ENCODE results near the gene HOXD8.
A peak's percentile ranks its signal among the peaks of the same experiment; 100 is the strongest.

The HOXD8 gene

GRCh38 chr2:176140513-176141317 lies 11.2 kb downstream of the HOXD8 start (continued):
- TF ChIP-seq ZNF449 (tag by site-specific recombination; IDR thresholded peaks at IDR 0.05), result no peak
- TF ChIP-seq TCF7L2 (IDR thresholded peaks at IDR 0.05; ENCODE audit: borderline replicate concordance, low read depth, low read length), result no peak
- TF ChIP-seq SP2 (tag by site-specific recombination; IDR thresholded peaks at IDR 0.05), result peak; percentile 38
- no peak for TF ChIP-seq ZNF48 (tag by site-specific recombination; IDR thresholded peaks at IDR 0.05)
- TF ChIP-seq ZNF169 (tag by site-specific recombination; IDR thresholded peaks at IDR 0.05), result no peak
- no peak for TF ChIP-seq PRDM4 (tag by site-specific recombination; IDR thresholded peaks at IDR 0.05)
- no peak for TF ChIP-seq ZBTB21 (tag by site-specific recombination; IDR thresholded peaks at IDR 0.05)
- TF ChIP-seq ZSCAN5A (tag by site-specific recombination; IDR thresholded peaks at IDR 0.05), result no peak
- TF ChIP-seq BCL11A (tag by site-specific recombination; IDR thresholded peaks at IDR 0.05; ENCODE audit: low read depth), result no peak
- no peak for TF ChIP-seq ZNF426 (tag by site-specific recombination; IDR thresholded peaks at IDR 0.05)
- no peak for TF ChIP-seq ZNF704 (tag by site-specific recombination; IDR thresholded peaks at IDR 0.05)
- TF ChIP-seq ZNF843 (tag by site-specific recombination; IDR thresholded peaks at IDR 0.05), result no peak
- TF ChIP-seq ZNF610 (tag by site-specific recombination; IDR thresholded peaks at IDR 0.05; ENCODE audit: borderline replicate concordance), result no peak
- TF ChIP-seq ZBTB44 (tag by site-specific recombination; IDR thresholded peaks at IDR 0.05), result no peak
- TF ChIP-seq ZNF140 (tag by site-specific recombination; IDR thresholded peaks at IDR 0.05), result no peak
- TF ChIP-seq ZNF654 (tag by site-specific recombination; IDR thresholded peaks at IDR 0.05; ENCODE audit: low read depth), result no peak
- TF ChIP-seq ZNF121 (tag by site-specific recombination; IDR thresholded peaks at IDR 0.05), result peak; percentile 54; the same call in 1 of the 2 replicates
- no peak for TF ChIP-seq ZNF518A (tag by site-specific recombination; conservative IDR thresholded peaks at IDR 0.05; ENCODE audit: low read depth)
- TF ChIP-seq KLF7 (tag by site-specific recombination; IDR thresholded peaks at IDR 0.05; ENCODE audit: borderline replicate concordance), result no peak
- no peak for TF ChIP-seq RBAK (tag by site-specific recombination; IDR thresholded peaks at IDR 0.05)
- no peak for TF ChIP-seq ZNF658 (tag by site-specific recombination; IDR thresholded peaks at IDR 0.05)
- TF ChIP-seq ZNF280C (tag by site-specific recombination; IDR thresholded peaks at IDR 0.05), result no peak
- no peak for TF ChIP-seq ZNF776 (tag by site-specific recombination; IDR thresholded peaks at IDR 0.05; ENCODE audit: borderline replicate concordance)
